IMR-90 (cell line): ENCODE results near the gene APOL2.

ENCODE experiments used
- CEBPB ChIP-seq: IDR thresholded peaks from 2 replicates; pipeline ENCODE4 v1.6.1; 2012; ENCODE audit warnings: low read depth, low read length, improper control_type of control experiment
- CTCF ChIP-seq: conservative IDR thresholded peaks from 2 replicates; pipeline ENCODE4 v1.5.1; 2012; ENCODE audit warnings: mild to moderate bottlenecking, low read depth, low read length, improper control_type of control experiment
- FOS ChIP-seq: fragments of 150-350 bp; IDR thresholded peaks from 2 replicates; pipeline ENCODE4 v1.6.1; 2016; ENCODE audit warnings: low read depth, low read length
- MAFK ChIP-seq: IDR thresholded peaks from 2 replicates; pipeline ENCODE4 v1.6.1; 2012; ENCODE audit warnings: low read depth, low read length, improper control_type of control experiment
- NFE2L2 ChIP-seq: fragments of 150-350 bp; IDR thresholded peaks from 2 replicates; pipeline ENCODE4 v1.6.1; 2016; ENCODE audit warnings: low read depth, mild to moderate bottlenecking, low read length
- POLR2A ChIP-seq: IDR thresholded peaks from 2 replicates; pipeline ENCODE4 v1.6.1; 2012; ENCODE audit warnings: mild to moderate bottlenecking, low read depth, low read length
- RAD21 ChIP-seq: IDR thresholded peaks from 2 replicates; pipeline ENCODE4 v1.6.1; 2012; ENCODE audit warnings: low read length, improper control_type of control experiment
- RCOR1 ChIP-seq: IDR thresholded peaks from 2 replicates; pipeline ENCODE4 v1.6.1; 2012; ENCODE audit warnings: mild to moderate bottlenecking, low read length, improper control_type of control experiment; ENCODE audit not compliant: insufficient replicate concordance
- RFX5 ChIP-seq: IDR thresholded peaks from 2 replicates; pipeline ENCODE4 v1.8.0; 2012; ENCODE audit warnings: low read depth, mild to moderate bottlenecking, low read length, moderate library complexity

GRCh38 chr22:36227396-36227795, 11.9 kb downstream of the APOL2 start:
- TF ChIP-seq POLR2A (no peak), CTCF (no peak), RFX5 (no peak), RCOR1 (no peak), CEBPB (no peak), RAD21 (no peak), FOS (no peak), NFE2L2 (no peak), MAFK (no peak)
